GM23248 (cell line): ENCODE results near the gene NTRK2.

ENCODE experiments used
- EZH2 ChIP-seq: fragments of 200-600 bp; sonication (generic); IDR thresholded peaks from 2 replicates; pipeline ENCODE4 v1.6.1; 2018; ENCODE audit warnings: antibody characterized with exemption, mild to moderate bottlenecking; ENCODE audit not compliant: insufficient read depth, poor library complexity, severe bottlenecking
- EZH2phosphoT487 ChIP-seq: fragments of 200-600 bp; sonication (generic); IDR thresholded peaks from 2 replicates; pipeline ENCODE4 v1.6.1; 2018; ENCODE audit warnings: antibody characterized with exemption, moderate library complexity, mild to moderate bottlenecking, low read depth; ENCODE audit not compliant: insufficient read depth

GRCh38 chr9:84916769-84917168 is 247.2 kb downstream of the NTRK2 start:
- TF ChIP-seq EZH2 = no peak
- no peak for TF ChIP-seq EZH2phosphoT487
